AG08395 (cell line): Measurements from ENCODE around the gene NR1H2.

Experiments used
- DNase-seq: peaks from one replicate; pipeline ENCODE4 v3.0.0; 2012; ENCODE audit warnings: mixed read lengths, low spot score

NR1H2 gene

DNA sequence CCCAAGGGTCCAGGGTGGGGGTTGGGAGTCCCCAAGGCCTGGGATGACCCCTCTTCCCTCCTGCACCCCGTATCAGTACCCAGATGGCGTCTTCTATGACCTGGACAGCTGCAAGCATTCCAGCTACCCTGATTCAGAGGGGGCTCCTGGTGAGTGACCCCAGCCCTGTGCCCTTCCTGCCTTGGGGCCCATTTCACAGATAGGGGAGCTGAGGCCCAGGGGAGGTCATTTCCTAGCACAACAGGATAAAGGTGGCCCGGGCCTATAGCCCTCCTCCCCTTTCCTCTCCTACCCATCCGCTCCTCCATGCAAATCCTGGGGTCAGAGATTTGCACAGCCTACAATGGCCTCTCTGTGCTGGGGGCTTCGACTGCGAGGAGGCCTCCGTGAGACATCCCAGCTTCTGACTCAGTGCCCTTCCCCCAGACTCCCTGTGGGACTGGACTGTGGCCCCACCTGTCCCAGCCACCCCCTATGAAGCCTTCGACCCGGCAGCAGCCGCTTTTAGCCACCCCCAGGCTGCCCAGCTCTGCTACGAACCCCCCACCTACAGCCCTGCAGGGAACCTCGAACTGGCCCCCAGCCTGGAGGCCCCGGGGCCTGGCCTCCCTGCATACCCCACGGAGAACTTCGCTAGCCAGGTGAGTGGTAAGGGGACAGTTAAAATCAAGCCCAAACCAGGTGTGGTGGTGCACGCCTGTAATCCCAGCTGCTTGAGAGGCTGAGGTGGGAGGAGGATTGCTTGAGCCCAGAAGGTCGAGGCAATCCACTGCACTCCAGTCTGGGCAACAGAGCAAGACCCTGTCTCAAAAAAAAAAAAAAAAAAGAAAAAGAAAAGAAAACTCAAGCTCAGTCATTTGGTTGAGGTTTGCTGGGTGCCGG, 46.4 kb downstream of the NR1H2 start:
- DNase-seq: no peak

DNA sequence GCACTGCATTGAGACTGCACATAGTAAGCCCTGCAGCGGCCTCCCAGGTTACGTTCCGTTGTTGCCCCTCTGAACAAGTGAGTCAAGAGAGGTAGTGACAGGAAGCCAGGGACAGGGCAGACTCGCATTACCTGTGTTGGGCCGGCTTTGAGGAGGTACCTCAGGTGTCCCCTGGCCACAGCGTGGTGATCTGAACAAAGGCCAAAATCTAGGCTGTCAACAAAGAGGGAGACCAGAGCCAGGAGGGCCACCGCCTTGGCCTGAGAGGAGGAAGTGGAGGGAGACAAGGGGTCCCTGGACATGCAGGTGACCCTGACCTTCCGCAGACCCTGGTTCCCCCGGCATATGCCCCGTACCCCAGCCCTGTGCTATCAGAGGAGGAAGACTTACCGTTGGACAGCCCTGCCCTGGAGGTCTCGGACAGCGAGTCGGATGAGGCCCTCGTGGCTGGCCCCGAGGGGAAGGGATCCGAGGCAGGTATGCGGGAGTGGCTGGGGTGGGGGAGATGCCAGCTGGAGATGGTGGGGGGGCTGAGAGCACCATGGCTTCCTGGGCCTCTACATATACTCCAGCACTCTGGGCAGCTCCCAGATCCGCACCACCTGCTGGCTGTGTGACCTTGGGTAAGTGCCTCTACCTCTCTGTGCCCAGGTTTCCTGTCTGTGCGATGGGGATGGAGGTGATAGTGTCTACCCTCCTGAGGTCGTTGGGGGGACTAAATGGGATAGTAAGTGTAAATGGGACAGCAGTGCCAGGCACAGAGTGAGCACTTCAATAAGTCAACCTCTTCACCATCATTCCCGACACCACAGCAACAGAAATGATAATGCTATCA, 47.2 kb downstream of the NR1H2 start:
- DNase-seq: no peak

DNA sequence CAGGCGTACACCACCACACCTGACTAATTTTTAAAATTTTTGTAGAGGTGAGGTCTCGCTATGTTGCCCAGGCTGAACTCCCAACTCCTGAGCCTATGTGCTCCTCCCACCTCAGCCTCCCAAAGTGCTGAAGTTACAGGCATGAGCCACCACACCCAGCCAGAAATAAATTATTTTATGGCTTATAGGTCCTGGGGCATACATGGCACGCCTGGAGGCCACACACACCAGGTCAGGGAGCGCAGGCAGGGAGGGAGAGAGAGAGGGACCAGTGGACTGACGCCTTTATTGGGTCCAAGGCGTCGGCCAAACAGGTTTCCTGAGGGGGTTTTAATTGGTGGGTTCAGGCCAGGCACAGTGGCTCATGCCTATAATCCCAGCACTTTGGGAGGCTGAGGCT, 49.3 kb downstream of the NR1H2 start:
- DNase-seq: no peak

DNA sequence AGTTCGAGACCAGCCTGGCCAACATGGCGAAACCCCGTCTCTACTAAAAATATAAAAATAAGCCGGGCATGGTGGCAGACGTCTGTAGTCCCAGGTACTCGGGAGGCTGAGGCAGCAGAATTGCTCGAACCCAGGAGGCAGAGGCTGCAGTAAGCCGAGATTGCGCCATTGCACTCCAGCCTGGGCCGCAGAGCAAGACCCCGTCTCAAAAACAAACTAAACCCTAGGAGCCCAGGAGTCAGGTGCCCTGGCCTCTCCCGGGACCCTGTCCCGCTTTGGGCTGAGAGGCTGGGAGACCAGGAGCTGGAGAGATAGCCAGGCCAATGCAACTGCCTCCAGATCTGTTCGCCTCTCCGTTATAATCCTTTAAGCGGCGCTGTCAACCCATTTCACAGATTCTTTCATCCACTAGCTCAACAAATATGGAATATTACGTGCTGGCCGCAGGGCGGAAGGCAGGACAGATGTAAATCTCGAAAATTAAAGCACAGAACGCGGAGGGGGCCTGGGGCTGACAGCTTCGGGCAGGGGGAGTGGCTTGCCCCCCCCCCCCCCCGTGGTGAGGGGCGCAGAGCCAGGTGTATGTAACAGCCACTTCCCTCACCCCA, 51.2 kb downstream of the NR1H2 start:
- DNase-seq: no peak

DNA sequence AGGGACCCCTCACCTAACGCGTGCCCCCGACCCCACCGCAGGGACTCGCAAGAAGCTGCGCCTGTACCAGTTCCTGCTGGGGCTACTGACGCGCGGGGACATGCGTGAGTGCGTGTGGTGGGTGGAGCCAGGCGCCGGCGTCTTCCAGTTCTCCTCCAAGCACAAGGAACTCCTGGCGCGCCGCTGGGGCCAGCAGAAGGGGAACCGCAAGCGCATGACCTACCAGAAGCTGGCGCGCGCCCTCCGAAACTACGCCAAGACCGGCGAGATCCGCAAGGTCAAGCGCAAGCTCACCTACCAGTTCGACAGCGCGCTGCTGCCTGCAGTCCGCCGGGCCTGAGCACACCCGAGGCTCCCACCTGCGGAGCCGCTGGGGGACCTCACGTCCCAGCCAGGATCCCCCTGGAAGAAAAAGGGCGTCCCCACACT, 51.8 kb downstream of the NR1H2 start:
- peak; percentile 64 for DNase-seq

DNA sequence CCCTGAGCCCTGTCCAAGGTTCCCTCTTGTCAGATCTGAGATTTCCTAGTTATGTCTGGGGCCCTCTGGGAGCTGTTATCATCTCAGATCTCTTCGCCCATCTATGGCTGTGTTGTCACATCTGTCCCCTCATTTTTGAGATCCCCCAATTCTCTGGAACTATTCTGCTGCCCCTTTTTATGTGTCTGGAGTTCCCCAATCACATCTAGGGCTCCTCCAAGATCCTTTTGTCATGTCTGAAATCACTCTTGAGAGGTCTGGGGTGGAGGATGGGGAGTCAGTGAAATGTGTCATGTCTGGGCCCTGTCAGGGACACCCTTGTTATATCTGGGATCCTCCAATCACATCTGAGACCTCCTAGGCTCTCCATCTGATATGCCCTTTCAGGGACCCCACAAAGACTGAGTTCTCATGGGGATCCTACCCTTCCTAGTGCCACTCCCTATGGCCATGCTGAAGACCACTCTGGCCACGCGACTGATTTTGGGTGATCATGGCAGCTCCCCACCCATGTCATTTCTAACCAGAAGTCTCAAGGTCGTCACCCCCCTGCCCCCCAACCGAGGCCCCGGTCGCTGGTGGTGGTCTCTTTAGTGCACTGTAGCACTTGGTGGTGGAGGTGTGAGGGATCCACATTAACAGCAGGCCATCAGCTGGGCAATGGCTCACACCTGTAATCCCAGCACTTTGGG, 52.7 kb downstream of the NR1H2 start:
- no peak for DNase-seq

DNA sequence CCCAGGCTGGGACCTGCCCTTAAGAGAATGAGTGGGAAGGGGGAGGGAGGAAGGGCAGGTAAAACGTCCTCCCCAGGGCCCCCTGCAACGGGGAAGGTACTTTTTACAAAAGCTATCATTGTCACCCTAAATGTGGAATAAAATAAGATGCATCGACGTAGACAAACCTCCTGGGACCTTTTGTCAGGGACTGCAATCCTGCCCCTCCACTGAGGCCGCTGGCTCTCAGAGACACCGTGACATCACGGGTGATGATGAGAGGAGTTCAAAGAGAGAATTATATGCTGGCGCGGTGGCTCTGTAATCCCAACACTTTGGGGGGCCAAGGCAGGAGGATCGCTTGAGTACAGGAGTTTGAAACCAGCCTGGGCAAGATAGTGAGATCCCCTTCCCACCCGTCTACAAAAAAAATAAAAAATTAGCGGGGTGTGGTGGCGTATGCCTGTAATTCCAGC, 54.7 kb downstream of the NR1H2 start:
- no peak for DNase-seq

DNA sequence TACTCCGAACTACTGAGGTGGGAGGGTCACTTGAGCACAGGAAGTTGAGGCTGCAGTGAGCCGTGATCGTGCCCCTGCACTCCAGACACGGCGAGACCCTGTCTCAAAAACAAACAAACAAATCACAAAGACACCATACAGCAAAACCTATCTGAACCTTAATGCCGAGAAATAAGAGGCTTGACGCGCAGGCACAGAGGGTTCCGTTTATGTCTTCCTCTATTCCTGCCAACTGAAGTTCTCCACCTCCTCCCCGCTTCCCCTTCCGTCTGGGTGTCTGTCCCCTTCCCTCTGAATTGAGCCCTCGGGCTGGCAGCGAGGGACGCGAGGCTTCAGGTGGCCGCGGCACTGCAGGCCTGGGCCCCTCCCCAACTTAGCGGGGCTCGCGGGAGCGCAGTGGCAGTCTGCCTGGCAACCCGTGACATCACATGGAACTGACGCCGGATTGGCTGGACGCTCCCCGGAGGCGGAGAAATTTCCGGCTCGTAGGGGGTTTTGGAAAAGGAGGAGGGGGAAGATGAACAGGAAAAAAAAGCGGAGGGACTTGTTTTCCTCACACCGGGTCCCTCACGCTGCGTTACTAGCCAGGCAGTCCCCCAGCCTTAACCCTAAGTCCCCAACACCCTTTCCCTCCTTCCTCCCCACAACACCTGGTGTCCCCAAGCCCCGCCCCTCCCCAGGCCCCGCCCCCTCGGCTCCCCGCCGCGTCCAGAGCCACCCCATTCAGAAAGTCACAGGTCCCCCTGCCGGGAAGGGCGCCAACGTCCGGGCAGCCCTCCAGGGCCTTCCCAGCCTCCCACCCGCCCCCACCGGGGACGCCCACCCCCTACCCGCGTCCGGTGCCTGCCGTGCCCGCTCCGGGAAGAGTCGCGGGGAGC, 55.3 kb downstream of the NR1H2 start:
- peak; percentile 93 for DNase-seq

DNA sequence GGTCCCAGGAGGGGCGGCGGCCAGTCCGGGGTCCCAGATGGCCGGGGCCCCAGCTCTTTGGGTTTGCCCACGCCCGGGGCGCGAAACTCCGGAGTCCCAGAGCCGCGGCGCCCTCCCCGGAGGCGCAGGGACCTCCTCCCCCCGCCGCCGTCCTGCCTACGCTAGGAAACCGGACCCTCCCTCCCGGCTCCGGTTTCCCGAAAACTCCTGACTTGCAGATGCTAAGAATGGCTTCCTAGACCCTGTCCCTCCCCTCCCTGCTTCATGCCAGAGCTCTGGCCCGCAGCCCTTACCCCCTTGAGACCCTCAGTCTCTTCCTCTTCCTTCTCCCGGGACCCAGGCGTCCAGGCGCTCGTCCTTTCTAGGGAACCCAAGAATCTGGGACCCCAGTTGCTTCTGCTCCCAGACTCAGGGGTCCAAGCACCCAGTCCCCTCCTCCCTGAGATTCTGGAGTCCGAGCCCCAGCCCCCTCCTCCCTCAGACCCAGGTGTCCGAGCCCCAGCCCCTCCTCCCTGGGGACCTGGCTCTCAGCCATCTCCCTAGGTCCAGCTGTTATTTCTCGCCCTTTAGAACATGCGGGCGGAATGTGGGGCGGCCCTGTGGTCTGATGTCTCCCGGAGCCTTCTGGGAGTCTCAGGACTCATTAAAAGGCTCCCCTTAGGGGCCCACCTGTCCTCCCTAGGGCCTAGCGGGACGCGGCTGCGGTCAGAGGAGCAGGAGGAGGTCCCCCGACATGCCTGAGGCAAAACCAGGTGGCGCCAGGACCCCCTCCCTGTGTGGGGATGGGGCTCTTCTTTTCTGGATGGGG, 56.2 kb downstream of the NR1H2 start, which contains the start of gene MYBPC2:
TSS of gene MYBPC2 (plus strand) at position 672 of the 808 bp plus-strand sequence. CDS start at position 734, 62 bp downstream.
- DNase-seq: no peak
